Eye (tissue), 1 donor: ENCODE results near the gene WBP1.
"Not testable (repeated sequence)": the region's sequence is repeated elsewhere in the genome, so short reads cannot be mapped to it uniquely, and the experiment has no call there.

Source experiments
- DNase-seq: peaks from one replicate; pipeline ENCODE4 v3.0.0-alpha.2; 2015

The WBP1 gene

DNA sequence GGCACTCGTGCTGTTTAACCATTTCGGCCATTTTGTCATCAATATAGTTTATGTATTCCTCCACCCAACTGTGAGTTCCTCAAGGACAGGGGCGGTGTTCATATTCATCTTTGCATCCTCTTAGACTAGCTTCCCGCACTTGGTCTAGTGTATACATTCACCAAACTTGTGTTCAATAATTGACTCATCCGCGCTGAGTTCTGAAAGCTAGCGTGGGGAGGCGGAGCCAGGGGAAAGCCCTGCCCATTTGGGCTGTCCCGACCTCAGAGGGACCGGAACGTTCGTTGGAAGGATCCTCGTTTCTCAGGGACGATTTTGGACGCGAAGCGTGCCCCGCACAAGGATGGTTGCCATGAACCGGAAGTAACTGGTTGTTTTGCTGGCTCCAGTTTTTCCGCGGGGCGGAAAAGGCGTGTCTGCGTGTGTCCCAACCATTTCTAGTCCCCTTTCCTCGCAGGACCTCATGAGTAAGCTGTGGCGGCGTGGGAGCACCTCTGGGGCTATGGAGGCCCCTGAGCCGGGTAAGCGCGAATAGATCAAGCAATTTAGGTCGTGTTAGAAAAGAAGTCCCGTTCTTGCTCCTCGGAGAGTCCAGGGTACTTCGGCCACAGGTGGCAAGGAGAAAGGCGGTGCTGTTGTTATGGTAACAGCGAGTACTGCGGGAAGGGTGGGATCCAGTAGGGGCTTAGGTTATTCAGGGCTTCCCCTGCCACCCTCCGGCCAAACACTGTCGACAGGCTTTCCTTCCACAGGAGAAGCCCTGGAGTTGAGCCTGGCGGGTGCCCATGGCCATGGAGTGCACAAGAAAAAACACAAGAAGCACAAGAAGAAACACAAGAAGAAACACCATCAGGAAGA, 3.4 kb upstream of the WBP1 start, which contains the start of gene INO80B:
Gene INO80B, plus strand, starts transcription at position 434 of the 858 bp plus-strand sequence. Its CDS starts 30 bp downstream, at position 464.
- peak; percentile 100 for DNase-seq

DNA sequence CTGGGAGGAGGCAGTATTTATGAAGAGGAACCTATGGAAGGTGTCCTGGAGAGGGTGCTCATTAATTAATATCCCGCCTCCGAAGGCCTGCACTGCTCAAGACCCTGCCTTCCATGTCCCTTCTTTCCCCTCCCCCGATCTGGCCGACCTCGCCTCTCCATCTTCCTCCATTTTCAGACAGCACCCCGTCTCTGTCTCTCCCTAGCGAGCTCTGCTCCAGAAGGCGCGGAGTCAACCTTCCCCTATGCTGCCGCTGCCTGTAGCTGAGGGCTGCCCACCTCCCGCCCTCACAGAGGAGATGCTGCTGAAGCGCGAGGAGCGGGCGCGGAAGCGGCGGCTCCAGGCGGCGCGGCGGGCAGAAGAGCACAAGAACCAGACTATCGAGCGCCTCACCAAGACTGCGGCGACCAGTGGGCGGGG, 1.1 kb upstream of the WBP1 start:
- no peak for DNase-seq

DNA sequence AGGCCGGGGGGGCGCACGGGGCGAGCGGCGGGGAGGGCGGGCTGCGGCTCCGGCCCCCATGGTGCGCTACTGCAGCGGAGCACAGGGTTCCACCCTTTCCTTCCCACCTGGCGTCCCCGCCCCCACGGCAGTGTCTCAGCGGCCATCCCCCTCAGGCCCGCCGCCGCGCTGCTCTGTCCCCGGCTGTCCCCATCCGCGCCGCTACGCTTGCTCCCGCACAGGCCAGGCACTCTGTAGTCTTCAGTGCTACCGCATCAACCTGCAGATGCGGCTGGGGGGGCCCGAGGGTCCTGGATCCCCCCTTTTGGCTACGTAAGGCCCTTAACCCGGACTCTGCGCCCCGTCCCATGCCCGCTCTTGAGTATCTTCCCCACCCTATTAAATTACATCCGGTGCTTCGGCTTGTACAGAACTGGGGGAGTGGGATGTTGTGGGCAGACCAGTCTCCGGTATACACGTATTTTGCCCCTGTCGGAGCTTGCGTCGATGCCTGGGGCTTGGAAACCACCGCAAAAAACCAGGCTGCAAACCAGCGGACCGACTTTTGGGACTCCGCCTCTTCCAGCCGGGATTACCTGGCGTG, 598 bp upstream of the WBP1 start:
- DNase-seq = no peak

DNA sequence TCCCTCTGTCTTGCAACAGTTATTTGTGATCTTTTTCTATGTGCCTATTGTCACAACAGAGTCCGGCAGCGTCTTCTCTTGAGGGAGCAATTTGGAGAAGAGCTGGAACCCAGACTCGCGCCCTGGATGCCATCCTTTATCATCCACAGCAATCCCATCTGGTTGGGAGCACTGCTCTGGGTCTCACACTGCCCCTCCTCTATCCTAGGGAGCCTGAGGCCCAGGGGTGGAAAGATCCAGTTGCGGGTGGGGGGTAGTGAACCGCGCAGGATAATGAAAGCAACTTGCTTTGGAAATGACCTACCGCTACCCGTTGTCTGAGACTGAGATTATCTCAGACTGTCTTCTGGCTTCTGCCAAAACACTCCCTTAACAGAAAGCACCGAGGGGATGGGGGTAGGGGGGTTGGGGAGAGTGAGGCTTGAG, 713 bp downstream of the WBP1 start:
- peak; percentile 54 for DNase-seq

DNA sequence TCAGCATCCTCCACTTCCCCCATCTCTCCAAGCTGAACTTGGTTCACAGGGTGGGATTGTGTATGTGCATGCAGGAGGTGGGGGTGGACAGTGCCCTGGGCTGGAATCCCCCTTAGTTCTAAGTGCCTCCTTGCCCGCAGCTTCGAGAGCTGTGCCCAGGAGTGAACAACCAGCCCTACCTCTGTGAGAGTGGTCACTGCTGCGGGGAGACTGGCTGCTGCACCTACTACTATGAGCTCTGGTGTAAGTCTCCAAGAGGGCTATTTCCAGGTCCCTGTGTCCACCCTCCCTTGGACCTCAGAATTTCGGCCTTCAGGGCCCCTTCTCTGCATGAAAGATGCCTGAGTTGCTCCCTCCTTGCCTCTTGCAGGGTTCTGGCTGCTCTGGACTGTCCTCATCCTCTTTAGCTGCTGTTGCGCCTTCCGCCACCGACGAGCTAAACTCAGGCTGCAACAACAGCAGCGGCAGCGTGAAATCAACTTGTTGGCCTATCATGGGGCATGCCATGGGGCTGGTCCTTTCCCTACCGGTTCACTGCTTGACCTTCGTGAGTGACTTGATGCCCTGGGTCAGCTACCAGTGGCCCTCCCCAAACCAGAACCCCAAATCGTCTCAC, 1.4 kb downstream of the WBP1 start:
- not testable (repeated sequence) for DNase-seq

DNA sequence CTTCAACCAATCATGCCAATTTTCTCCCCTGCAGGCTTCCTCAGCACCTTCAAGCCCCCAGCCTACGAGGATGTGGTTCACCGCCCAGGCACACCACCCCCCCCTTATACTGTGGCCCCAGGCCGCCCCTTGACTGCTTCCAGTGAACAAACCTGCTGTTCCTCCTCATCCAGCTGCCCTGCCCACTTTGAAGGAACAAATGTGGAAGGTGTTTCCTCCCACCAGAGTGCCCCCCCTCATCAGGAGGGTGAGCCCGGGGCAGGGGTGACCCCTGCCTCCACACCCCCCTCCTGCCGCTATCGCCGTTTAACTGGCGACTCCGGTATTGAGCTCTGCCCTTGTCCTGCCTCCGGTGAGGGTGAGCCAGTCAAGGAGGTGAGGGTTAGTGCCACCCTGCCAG, 1.9 kb downstream of the WBP1 start:
- not testable (repeated sequence) for DNase-seq

DNA sequence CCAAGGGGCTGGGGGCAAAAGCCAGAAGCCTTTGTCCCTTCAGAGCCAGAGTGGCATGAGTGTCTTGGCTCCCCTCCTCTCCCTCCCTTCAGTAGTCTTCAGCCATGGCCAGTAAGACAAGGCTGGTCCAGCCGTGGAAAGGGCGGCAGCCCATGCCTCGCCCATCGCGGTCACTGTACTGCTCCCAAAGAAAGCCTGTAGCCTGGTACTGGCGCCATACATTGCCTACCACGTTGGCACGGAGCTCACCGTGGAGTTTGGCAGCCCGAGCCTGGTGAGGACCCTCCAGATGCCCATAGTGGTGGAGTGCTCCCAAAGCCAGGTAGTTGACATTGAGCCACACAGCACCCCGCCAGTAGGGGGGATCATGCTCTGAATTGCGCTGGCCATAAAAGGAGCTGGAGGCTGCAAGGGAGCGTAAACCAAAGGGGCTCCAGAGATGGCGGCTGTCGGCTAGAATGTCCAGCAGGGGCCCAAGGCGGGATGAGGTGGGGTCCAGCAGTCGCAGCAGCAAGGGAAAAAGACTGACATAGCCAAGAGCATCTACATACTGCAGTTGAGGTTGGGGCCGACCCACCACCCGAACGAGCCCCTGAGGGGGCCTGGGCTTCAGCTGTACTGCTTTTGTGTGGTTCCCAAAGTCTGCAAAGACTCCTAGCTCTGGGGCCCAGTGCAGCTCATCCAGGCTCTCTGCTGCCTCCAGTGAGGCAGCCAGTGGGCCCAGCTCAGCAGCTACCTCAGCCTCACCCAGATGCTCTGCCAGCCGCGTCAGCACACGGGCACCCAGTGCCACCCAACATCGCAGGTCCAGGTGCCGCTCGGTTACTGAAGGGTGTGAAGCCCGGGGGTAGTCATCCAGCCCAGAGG, 3.2 kb downstream of the WBP1 start:
- DNase-seq = no peak

DNA sequence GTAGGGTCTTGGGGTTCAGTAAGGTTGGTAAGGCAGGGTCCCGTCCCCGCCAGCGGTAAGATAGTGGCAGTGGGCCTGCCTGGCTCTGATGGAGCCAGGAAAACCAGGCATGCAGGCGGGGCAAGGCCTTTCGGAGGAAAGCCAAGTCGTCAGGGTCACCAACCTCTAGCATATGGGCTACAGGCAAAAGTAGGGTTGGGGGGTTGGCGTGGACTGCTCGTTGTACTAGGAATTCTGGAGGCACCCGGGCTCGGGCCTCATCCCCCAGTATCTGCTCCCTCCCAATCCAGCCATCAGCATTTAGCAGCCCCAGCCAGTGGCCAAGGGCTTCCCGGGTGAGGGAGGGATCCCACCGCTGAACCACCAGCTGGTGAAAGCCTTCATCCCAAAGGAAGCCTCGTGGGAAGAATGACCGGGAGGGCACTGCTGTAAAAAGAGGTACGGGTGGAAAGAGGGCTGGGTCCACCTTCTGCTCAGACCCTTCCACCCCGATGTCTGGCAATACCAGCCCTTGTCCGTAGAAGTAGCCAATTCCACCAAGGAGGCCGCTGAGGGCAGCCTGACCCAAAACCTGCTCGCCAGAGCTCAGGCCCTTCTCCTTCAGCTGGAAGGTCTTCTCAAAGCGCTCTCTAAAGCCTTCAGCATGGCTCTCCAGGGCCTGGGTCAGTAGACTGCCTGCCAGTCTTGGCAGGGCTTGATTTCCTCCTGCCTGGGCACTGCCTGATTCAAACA, 4.0 kb downstream of the WBP1 start:
- no peak for DNase-seq

DNA sequence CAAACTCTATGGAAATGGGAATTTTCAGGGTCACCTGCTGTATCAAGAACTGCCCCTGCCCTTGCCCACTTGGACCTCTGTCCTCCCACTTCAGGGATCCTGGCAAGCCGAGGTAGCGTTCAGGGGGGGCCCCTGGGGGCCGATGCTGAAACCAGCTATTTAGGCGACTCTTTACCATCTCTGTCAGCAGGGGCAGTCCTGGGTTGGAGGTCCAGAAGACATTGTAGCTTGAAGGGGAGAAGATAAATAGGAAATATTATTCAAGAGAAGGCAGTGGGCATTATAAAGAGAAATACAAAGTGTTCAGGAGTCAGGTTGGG, 4.5 kb downstream of the WBP1 start:
- no peak for DNase-seq

DNA sequence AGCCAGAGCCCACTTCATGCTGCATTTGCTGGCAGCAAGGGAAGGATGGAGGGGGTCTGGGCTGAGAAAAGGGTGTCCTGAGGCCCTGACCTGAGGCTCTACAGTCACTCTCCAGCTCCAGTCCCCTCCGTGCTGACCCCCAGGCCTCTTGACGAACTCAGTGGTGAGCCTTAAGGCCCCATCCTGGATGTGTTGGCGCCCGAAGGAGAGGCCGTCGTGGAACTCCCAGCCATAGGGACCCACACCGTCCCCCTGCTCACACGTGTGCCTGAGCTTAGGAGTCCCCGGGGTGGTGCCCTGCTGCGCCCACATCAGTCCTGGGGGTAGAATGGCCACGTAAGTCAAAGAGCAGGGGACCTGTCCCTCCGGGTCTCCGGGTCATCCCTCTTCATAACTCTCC, 6.2 kb downstream of the WBP1 start:
- DNase-seq = no peak

DNA sequence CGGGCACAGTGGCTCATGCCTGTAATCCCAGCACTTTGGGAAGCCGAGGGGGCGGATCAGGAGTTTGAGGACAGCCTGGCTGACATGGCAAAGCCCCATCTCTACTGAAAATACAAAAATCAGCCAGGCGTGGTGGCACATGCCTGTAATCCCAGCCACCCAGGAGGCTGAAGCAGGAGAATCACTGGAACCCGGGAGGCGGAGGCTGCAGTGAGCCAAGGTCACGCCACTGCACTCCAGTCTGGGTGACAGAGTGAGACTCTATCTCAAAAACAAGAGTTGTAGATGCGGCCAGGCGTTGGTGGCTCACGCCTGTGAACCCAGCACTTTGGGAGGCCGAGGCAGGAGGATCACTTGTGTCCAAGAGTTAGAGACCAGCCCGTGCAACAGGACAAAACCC, 12.5 kb downstream of the WBP1 start:
- not testable (repeated sequence) for DNase-seq

DNA sequence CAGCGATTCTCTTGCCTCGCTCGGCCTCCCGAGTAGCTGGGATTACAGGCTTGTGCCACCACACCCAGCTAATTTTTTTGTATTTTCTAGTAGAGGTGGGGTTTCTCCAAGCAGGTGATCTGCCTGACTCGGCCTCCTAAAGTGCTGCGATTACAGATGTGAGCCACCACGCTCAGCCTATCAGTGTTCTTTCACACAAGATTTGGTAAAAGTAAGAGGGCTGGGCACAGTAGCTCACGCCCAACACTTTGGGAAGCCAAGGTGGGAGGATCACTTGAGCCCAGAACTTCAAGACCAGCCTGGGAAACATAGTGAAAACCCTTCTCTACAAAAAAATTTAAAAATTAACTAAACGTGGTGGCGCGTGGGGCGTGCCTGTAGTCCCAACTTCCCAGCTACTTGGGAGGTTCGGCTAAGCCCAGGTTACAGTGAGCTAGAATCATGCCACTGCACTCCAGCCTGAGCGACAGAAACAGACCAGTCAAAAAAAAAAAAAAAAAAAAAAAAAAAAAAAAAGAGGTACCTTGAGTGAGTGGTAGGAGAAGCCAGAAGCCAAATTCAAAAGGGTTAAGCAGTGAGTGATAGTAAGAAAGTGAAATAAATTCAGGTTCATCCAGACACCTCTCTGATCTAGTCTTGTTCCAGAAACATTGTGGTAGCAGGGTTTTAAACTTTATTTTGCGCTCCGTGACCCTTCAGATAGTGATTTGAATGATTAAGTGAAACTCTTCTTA, 13.3 kb downstream of the WBP1 start:
- no peak for DNase-seq

DNA sequence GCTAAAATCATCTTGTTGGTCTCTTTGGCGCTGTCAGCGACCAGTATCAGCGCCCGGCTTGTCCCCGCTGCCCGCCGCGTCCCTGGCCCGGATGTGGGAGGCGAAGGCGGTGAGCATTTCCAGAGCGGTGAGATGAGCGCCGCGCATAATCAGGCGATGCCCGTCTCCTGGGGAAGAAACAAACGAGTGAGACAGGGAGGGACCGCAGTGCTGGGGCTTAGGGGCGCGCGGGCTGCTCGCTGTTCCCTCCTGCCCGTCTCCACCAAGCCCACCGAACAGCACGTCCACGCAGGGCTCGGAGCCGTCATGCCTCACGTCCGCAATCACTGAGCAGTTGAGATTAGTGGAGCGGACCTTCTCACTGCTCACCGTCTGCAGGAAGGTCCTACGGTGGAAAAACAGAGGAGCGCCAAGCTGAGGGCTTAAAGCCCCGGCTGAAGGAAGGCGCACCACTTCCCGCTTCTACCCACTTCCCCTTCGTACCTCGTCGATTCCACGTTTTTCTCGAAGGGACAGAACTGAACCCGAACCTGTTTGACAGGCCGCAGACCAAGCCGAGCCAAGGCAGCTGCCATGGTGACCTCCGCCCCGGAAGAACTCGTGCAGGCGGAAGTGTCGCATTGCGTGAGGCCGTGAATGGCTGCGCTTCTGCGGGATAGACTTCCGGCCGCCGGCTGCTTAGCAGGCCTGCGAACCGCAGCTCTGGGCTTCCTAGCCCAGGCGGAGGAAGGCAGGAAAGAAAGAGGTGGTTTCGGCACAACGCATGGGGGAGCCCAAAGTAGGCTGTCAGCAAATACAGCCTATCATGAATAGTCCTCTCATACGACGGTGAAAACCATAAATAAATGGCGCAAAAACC, 14.1 kb downstream of the WBP1 start, which contains the start of gene MRPL53:
Gene MRPL53, minus strand, starts transcription at position 595 of the 859 bp plus-strand sequence. Its CDS starts 20 bp downstream, at position 575.
- DNase-seq = peak; percentile 99

DNA sequence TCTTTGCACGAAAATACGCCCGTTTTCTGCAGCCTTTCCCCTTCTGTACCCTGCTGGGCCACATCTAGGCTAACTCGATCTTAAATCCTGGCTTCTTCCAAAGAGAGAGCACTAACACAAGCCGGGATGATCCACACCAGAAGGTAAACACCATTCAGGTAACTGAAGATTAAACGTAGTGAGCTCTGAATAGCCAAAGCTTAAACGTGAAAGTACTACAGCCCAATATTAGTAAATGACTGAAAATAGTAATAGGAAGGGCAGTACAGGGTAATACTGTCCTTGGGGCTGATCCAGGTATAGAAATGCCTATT, 14.7 kb downstream of the WBP1 start:
- no peak for DNase-seq

DNA sequence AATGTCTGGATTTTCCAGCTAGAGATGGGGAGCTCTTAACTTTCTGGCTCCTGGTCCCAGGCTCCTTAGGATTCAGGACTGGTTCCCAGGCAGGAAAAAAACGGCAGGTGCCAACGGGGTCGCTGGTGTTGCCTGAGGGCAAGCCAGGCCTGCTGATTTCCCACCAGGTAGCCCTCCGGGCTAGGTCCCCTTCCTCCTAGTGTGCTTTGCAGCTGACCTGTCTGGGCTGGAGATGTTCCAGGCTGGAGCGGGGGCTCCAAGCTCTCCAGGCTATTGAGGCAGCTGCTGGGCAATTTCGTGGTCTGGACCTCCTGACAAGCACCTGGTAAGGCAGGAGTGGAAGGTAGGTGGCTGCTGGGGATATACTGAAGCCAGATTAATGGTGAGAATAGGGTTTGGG, 16.2 kb downstream of the WBP1 start:
- DNase-seq = no peak

DNA sequence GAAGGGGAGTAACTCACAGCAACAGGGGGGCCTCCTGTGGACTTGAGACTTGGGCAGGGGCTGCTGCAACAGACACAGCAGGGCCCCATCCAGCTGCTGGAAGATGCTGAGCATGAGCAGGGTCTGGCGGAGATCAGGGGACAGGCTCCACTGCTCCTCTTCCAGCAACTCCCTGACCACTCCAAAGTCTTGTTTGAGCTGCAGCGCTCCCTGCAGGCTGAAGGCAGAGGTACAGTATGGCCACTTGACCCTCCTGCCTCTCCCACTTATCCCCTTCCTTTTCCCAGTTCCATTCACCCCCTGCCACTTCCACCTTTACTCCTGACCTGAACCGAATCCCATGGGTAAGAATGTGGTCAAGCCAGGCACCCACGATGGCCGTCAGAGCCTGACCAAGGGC, 16.7 kb downstream of the WBP1 start:
- DNase-seq = no peak

DNA sequence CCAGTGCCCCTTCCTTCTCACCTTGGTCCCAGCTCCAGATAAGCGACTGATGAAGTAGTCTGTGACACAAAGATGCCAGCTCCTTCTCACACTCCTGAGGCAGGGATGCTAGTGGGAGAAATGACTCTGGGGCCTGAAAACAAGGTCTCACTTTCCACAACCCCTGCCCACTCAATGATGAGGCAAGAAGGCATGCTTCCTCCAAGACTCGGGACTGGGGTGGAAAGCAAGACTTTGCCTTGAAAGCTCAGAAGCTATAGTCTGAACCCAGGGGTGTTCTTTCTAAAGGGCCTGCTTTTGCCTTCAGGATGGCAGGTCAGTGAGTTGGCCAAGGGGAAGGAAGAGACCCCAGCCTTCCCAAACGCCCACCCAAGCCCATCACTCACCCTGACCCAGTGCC, 23.2 kb downstream of the WBP1 start:
- no peak for DNase-seq

DNA sequence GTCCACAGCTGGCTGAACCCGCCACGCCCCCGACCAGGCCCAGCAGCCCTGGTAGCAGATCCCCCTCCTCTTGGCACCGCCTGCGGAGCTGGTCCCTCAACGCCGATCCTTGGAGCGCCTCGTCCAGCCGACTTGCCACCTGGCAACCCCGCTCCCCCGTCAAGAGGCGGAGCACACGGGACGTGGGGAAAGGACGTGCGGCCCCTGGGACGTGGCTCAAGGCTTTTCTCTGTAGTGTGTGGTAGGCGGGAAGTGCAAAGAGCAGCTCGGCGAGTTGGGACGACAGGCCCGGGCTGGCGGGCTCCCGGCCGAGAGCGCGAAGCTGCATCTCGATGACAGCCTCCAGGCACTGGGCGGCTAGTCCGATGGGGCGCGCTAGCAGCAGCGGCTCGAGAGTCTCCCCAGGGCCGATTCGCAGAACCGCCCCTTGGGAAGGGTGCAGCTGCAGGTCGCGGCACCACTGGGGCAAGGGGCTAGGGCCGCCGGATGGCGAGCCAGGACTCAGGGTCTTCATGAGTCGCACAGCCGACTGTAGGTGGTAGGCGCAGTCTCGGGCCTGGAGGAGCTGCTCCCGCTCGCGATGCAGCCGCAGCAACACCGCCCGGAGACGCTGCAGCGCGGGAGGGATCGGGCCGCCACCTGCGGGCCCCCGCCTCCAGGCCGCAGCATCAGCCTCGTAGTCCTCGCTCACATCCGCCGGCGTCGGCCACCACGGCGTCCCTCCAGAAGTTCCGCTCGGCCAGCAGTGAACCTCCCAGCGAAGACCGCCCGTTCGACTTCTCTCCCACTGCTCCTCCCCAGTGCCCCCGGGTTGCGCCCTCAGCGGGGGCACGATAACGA, 23.9 kb downstream of the WBP1 start:
- no peak for DNase-seq

DNA sequence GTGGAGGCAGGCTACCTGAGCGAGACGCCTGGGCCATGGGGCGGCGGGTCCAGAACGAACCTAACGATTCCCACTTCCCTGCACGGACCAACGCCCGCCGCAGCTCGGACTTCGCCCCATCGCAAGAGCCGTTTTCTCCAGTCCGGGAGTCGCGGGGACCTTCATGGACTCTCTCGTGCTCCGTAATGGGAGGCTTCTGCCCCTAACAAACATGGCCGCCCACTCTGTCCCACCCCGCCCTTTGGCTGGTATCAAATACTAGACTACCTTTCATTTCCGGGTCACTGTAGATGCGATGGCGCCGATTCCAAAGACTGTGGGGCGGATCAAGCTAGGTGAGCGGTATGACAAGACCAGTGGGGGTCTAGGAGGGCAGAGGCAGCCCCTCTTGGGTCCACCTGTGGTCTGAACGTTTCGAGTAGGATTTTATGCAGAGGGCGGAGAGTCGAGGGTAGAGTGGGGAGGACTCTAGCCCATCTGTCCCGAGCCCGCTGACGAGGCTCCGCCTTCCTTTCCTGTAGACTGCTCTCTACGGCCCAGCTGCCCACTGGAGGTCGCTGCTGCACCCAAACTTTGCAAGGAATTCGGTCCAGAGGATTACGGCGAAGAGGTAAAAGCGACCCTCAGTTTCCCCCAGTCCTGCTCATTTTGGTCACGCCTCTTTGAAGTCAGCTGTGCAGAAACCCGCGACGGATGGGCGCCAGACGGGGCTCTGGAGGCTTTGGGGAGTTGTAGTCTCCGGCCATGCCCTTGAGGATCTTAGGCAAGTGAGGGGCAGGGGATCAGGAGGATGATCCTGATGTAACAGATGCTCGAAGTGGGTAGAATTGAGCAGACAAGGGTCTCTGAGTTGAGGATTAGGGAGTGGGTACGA, 24.8 kb downstream of the WBP1 start, which contains the start of the genes CCDC142 and TTC31:
Gene CCDC142, minus strand, starts transcription at position 198 of the 874 bp plus-strand sequence. Its CDS starts 161 bp downstream, at position 37.
Gene TTC31, plus strand, starts transcription at position 281 of the 874 bp plus-strand sequence. Its CDS starts 15 bp downstream, at position 296.
- peak; percentile 98 for DNase-seq
